Neural progenitor cell (in vitro differentiated cells): ENCODE measurements around the gene FECH.

ENCODE experiments used
- EZH2 ChIP-seq: fragments of 200-600 bp; sonication (generic); IDR thresholded peaks from 2 replicates; pipeline ENCODE4 v1.6.1; 2017; ENCODE audit warnings: antibody characterized with exemption, mild to moderate bottlenecking, moderate library complexity
- EZH2phosphoT487 ChIP-seq: fragments of 200-600 bp; sonication (generic); IDR thresholded peaks from 2 replicates; pipeline ENCODE4 v1.6.1; 2017; ENCODE audit warnings: antibody characterized with exemption
- TF ChIP-seq, protein P1 (sequence below): fragments of 200-600 bp; sonication (generic); IDR thresholded peaks from 2 replicates; pipeline ENCODE4 v1.5.1; 2017; ENCODE audit warnings: antibody characterized with exemption, mild to moderate bottlenecking

GRCh38 chr18:57559314-57559713 is 27.2 kb downstream of the FECH start:
- TF ChIP-seq, protein P1, sequence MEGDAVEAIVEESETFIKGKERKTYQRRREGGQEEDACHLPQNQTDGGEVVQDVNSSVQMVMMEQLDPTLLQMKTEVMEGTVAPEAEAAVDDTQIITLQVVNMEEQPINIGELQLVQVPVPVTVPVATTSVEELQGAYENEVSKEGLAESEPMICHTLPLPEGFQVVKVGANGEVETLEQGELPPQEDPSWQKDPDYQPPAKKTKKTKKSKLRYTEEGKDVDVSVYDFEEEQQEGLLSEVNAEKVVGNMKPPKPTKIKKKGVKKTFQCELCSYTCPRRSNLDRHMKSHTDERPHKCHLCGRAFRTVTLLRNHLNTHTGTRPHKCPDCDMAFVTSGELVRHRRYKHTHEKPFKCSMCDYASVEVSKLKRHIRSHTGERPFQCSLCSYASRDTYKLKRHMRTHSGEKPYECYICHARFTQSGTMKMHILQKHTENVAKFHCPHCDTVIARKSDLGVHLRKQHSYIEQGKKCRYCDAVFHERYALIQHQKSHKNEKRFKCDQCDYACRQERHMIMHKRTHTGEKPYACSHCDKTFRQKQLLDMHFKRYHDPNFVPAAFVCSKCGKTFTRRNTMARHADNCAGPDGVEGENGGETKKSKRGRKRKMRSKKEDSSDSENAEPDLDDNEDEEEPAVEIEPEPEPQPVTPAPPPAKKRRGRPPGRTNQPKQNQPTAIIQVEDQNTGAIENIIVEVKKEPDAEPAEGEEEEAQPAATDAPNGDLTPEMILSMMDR: no peak
- no peak for TF ChIP-seq EZH2phosphoT487
- TF ChIP-seq EZH2: no peak
